B cell (primary cell): Measurements from ENCODE around the gene SLCO2B1. TPM values are rescaled to one million over a fixed set of nuclear protein-coding genes. Genes with fewer than 3 reads are reported as not detected.

Experiments
- ATAC-seq: fragments of 200-7000 bp; cut with Tn5 transposase; one replicate; pipeline ENCODE4 v1.10.0; 2021; ENCODE audit warnings: low read depth, mild to moderate bottlenecking, moderate number of reproducible peaks, moderate library complexity
- CTCF ChIA-PET: fragments of 350-600 bp; sonication (Branson Sonifier 250); formaldehyde crosslinking; loops from one replicate; lab custom pipeline; 2021; ENCODE audit warnings: antibody characterized with exemption, inconsistent platforms; lab: Charles Lee
- POLR2A ChIA-PET: fragments of 350-600 bp; sonication (Branson Sonifier 250); formaldehyde crosslinking; loops from one replicate; lab custom pipeline; 2021; ENCODE audit warnings: antibody characterized with exemption; lab: Charles Lee
- DNase-seq: peaks from one replicate; pipeline ENCODE4 v3.0.0; 2013
- H2AFZ ChIP-seq: 2 replicates; pipeline ENCODE4 v1.6.1; 2012; ENCODE audit warnings: mild to moderate bottlenecking, low read depth, low read length; ENCODE audit not compliant: insufficient read depth, poor library complexity, severe bottlenecking
- H3K27ac ChIP-seq, 2 donors: 1 replicate in 1 of 2; 2 replicates in 1 of 2; pipeline ENCODE4 v1.5.1; 2012 to 2013; ENCODE audit warnings: low read length in 2 of 2, mild to moderate bottlenecking in 2 of 2, moderate library complexity in 1 of 2
- H3K27me3 ChIP-seq, 4 experiments: fragments of 200-600 bp in 1 of 4; sonication (generic) in 1 of 4; replicated peaks in 1 of 4; 1 replicate in 2 of 4; 2 replicates in 2 of 4; pipeline versions ENCODE4 v1.6.1 to v1.7.0; 2013 to 2016; ENCODE audit warnings: low read length in 3 of 4, mild to moderate bottlenecking in 2 of 4, mixed read lengths in 1 of 4, moderate library complexity in 1 of 4; ENCODE audit not compliant: insufficient read depth in 4 of 4, control insufficient read depth in 3 of 4; ENCODE audit errors: control extremely low read depth in 1 of 4
- H3K36me3 ChIP-seq, 2 experiments: replicated peaks in 1 of 2; 1 replicate in 1 of 2; 2 replicates in 1 of 2; pipeline versions ENCODE4 v1.6.1 to v1.7.1; 2013; ENCODE audit warnings: low read length in 1 of 2; ENCODE audit not compliant: insufficient read depth in 2 of 2, control insufficient read depth in 1 of 2; ENCODE audit errors: control extremely low read depth in 1 of 2, extremely low read depth in 1 of 2
- H3K4me1 ChIP-seq, 2 donors: fragments of 200-600 bp in 1 of 2; sonication (generic) in 1 of 2; 1 replicate in 1 of 2; 2 replicates in 1 of 2; pipeline versions ENCODE4 v1.5.1 to v1.6.1; 2013 to 2017; ENCODE audit warnings: low read length in 2 of 2; ENCODE audit not compliant: control insufficient read depth in 2 of 2, insufficient read depth in 2 of 2
- H3K4me2 ChIP-seq: replicated peaks from 2 replicates; pipeline ENCODE3; 2012; ENCODE audit warnings: mild to moderate bottlenecking, low read depth, low read length; ENCODE audit not compliant: poor library complexity, severe bottlenecking
- H3K4me3 ChIP-seq, 5 experiments: fragments of 200-600 bp in 1 of 5; sonication (generic) in 1 of 5; 1 replicate in 3 of 5; 2 replicates in 2 of 5; pipeline versions ENCODE4 v1.5.1 to v1.7.0; 2011 to 2016; ENCODE audit warnings: low read length in 4 of 5, mild to moderate bottlenecking in 4 of 5, low read depth in 2 of 5, control low read depth in 1 of 5, moderate library complexity in 1 of 5; ENCODE audit not compliant: insufficient read depth in 1 of 5; ENCODE audit errors: control extremely low read depth in 1 of 5, extremely low read depth in 1 of 5
- H3K79me2 ChIP-seq: fragments of 200-600 bp; sonication (generic); one replicate; pipeline ENCODE4 v1.6.0; 2016; ENCODE audit warnings: low read length; ENCODE audit not compliant: control insufficient read depth, insufficient read depth
- H3K9ac ChIP-seq: fragments of 200-600 bp; sonication (generic); 2 replicates; pipeline ENCODE4 v1.6.1; 2017; ENCODE audit warnings: mild to moderate bottlenecking, low read length, moderate library complexity
- H3K9me3 ChIP-seq, 3 donors: one replicate each; pipeline versions ENCODE4 v1.6.1 to v1.7.1; 2013; ENCODE audit warnings: low read length in 2 of 3; ENCODE audit not compliant: control insufficient read depth in 2 of 3, insufficient read depth in 1 of 3; ENCODE audit errors: control extremely low read depth in 1 of 3
- H4K20me1 ChIP-seq: 2 replicates; pipeline ENCODE4 v1.6.0; 2012; ENCODE audit warnings: mild to moderate bottlenecking, low read length; ENCODE audit not compliant: insufficient read depth, control insufficient read depth, poor library complexity, severe bottlenecking
- H3K27ac Mint-ChIP-seq: one replicate; pipeline ENCODE4 v1.8.0; 2021; ENCODE audit warnings: mixed read lengths
- H3K27me3 Mint-ChIP-seq: one replicate; pipeline ENCODE4 v1.8.0; 2021; ENCODE audit warnings: mixed read lengths
- H3K4me1 Mint-ChIP-seq: one replicate; pipeline ENCODE4 v1.8.0; 2021; ENCODE audit warnings: mixed read lengths
- H3K4me3 Mint-ChIP-seq: one replicate; pipeline ENCODE4 v1.8.0; 2021; ENCODE audit warnings: mixed read lengths
- H3K9me3 Mint-ChIP-seq: one replicate; pipeline ENCODE4 v1.8.0; 2022; ENCODE audit warnings: mixed read lengths; ENCODE audit not compliant: insufficient read depth
- CTCF ChIP-seq: fragments of 200-600 bp; IDR thresholded peaks from one replicate; pipeline ENCODE4 v1.8.0; 2022; ENCODE audit warnings: antibody characterized with exemption, mild to moderate bottlenecking
- EZH2 ChIP-seq: IDR thresholded peaks from 2 replicates; pipeline ENCODE4 v1.6.1; 2012; ENCODE audit warnings: borderline replicate concordance, low read depth, mild to moderate bottlenecking, moderate library complexity, low read length; ENCODE audit not compliant: insufficient read depth, poor library complexity, severe bottlenecking
- WGBS: methylation state at CpG from one replicate; pipeline ENCODE4 v1.1.5; 2013; ENCODE audit warnings: missing lambda C conversion rate; ENCODE audit not compliant: insufficient coverage; 5-methylcytosine and 5-hydroxymethylcytosine counted together
- intact Hi-C: fragments of 100-400 bp; cut with micrococcal nuclease; formaldehyde crosslinking; loops from one replicate; pipeline ENCODE4 v1.10.0; 2022
- polyA plus RNA-seq: library from polyadenylated mRNA; depleted of rRNA; stranded (reverse); fragments of >200 nt; gene quantifications from 2 replicates; pipeline ENCODE4 v1.2.3, GENCODE V29; 2012
- total RNA-seq, 2 donors: library from RNA; stranded (reverse); fragments of 120-200 nt in 1 of 2; gene quantifications; 1 replicate in 1 of 2; 2 replicates in 1 of 2; pipeline versions ENCODE4 v1.2.3 to v1.2.4, GENCODE V29; 2013 to 2022

SLCO2B1 gene
- total and polyA plus RNA-seq, 2 donors (not counting 1 experiment from before 2014, with no cell fraction given) = 1.2 TPM; not detected in 1

GRCh38 chr11:75186999-75187398 lies 36.1 kb downstream of the SLCO2B1 start:
- CTCF ChIA-PET = no interaction called here
- WGBS = no CpG with 5 or more reads among the region's 4 CpGs

GRCh38 chr11:75188671-75189070 lies 37.8 kb downstream of the SLCO2B1 start:
- ATAC-seq = no peak

More at GRCh38 chr11:75186999-75187398, 36.1 kb downstream of the SLCO2B1 start:
- Mint-ChIP-seq H3K4me1 (no peaks in the 10 kb centered on the region), H3K4me3 (no peak overlapping the region), H3K27ac (no peak overlapping the region), H3K27me3 (peaks cover 11% of the 10 kb centered on the region), H3K9me3 (no peaks in the 10 kb centered on the region)
- no peak overlapping the region for H3K4me2 ChIP-seq
- no peak overlapping the region for H3K4me3 ChIP-seq
- DNase-seq (no peak), ATAC-seq (no peak)
- no peaks in the 10 kb centered on the region for H3K4me1 ChIP-seq
- no peaks in the 10 kb centered on the region for H3K79me2 ChIP-seq
- POLR2A ChIA-PET = no interaction called here
- H4K20me1 ChIP-seq = no peaks in the 10 kb centered on the region
- H2AFZ ChIP-seq = no peak overlapping the region
- no peak overlapping the region for H3K9ac ChIP-seq
- no peaks in the 10 kb centered on the region for H3K36me3 ChIP-seq
- H3K27ac ChIP-seq = no peak overlapping the region
- intact Hi-C loops = no loop called here
- peaks cover 0 to 3% (median 0%) of the 10 kb centered on the region in 4 experiments for H3K27me3 ChIP-seq
- H3K9me3 ChIP-seq = no peaks in the 10 kb centered on the region
- TF ChIP-seq EZH2 (no peak), CTCF (no peak)

More at GRCh38 chr11:75188671-75189070, 37.8 kb downstream of the SLCO2B1 start:
- TF ChIP-seq EZH2 = no peak
- TF ChIP-seq CTCF = no peak
- Histone ChIP-seq H3K36me3 (no peaks in the 10 kb centered on the region), H3K4me2 (no peak overlapping the region), H3K4me3 (no peak overlapping the region), H4K20me1 (no peaks in the 10 kb centered on the region), H3K9ac (no peak overlapping the region), H3K27me3 (peaks cover 0 to 3% (median 0%) of the 10 kb centered on the region in 4 experiments), H3K9me3 (no peaks in the 10 kb centered on the region), H3K27ac (no peak overlapping the region), H2AFZ (no peak overlapping the region), H3K4me1 (no peaks in the 10 kb centered on the region), H3K79me2 (no peaks in the 10 kb centered on the region)
- Mint-ChIP-seq H3K9me3 (no peaks in the 10 kb centered on the region), H3K4me1 (no peaks in the 10 kb centered on the region), H3K4me3 (no peak overlapping the region), H3K27ac (no peak overlapping the region), H3K27me3 (peaks cover 7% of the 10 kb centered on the region)
- POLR2A ChIA-PET = no interaction called here
- CTCF ChIA-PET = no interaction called here
- no peak for DNase-seq
- intact Hi-C loops = no loop called here
- WGBS = 75% methylated on average over 4 of the region's 4 CpGs
